HepG2 (cell line): ENCODE data around the gene R3HDM1. TPM values are rescaled to one million over a fixed set of nuclear protein-coding genes. Genes with fewer than 3 reads are reported as not detected.

Experiments used
- ARID4A ChIP-seq: sonication (generic); formaldehyde crosslinking; IDR thresholded peaks from 2 replicates; pipeline ENCODE4 v1.5.0; 2020; ENCODE audit warnings: mild to moderate bottlenecking, missing genetic modification reagents, borderline replicate concordance
- CEBPZ ChIP-seq: IDR thresholded peaks from 2 replicates; pipeline ENCODE4 v1.6.1; 2012; ENCODE audit warnings: low read length, improper control_type of control experiment
- CENPX ChIP-seq: sonication (generic); formaldehyde crosslinking; IDR thresholded peaks from 2 replicates; pipeline ENCODE4 v1.9.0; 2021; ENCODE audit warnings: mild to moderate bottlenecking, missing genetic modification reagents, moderate library complexity
- EEA1 ChIP-seq: sonication (generic); formaldehyde crosslinking; IDR thresholded peaks from 2 replicates; pipeline ENCODE4 v1.5.1; 2020; ENCODE audit warnings: mild to moderate bottlenecking, missing genetic modification reagents, borderline replicate concordance
- IKZF1 ChIP-seq: fragments of 450-650 bp; IDR thresholded peaks from 2 replicates; pipeline ENCODE4 v1.7.1; 2016
- KIAA2018 ChIP-seq: sonication (generic); formaldehyde crosslinking; IDR thresholded peaks from 2 replicates; pipeline ENCODE4 v1.5.0; 2020; ENCODE audit warnings: mild to moderate bottlenecking, missing genetic modification reagents, borderline replicate concordance
- NBN ChIP-seq: fragments of 450-650 bp; conservative IDR thresholded peaks from 2 replicates; pipeline ENCODE4 v1.6.1; 2017
- PHF21A ChIP-seq: sonication (generic); formaldehyde crosslinking; IDR thresholded peaks from 2 replicates; pipeline ENCODE4 v1.5.0; 2020; ENCODE audit warnings: mild to moderate bottlenecking, missing genetic modification reagents
- REPIN1 ChIP-seq: sonication (generic); formaldehyde crosslinking; IDR thresholded peaks from 2 replicates; pipeline ENCODE4 v1.8.0; 2022; ENCODE audit warnings: missing genetic modification reagents, low read depth, mild to moderate bottlenecking, borderline replicate concordance
- SIX1 ChIP-seq: sonication (generic); formaldehyde crosslinking; IDR thresholded peaks from 2 replicates; pipeline ENCODE4 v1.4.0; 2020; ENCODE audit warnings: missing genetic modification reagents, borderline replicate concordance
- SMYD3 ChIP-seq: sonication (generic); formaldehyde crosslinking; IDR thresholded peaks from 2 replicates; pipeline ENCODE4 v1.8.1; 2023; ENCODE audit warnings: mild to moderate bottlenecking, missing genetic modification reagents
- SP5 ChIP-seq: IDR thresholded peaks from 2 replicates; pipeline ENCODE4 v1.6.1; 2016; ENCODE audit warnings: low read depth, borderline replicate concordance
- ZMYM3 ChIP-seq: sonication (generic); formaldehyde crosslinking; IDR thresholded peaks from 2 replicates; pipeline ENCODE4 v1.5.1; 2020; ENCODE audit warnings: mild to moderate bottlenecking, missing genetic modification reagents
- ZNF263 ChIP-seq: sonication (generic); formaldehyde crosslinking; IDR thresholded peaks from 2 replicates; pipeline ENCODE4 v1.4.0; 2020; ENCODE audit warnings: missing genetic modification reagents
- polyA plus RNA-seq, 8 experiments: library from polyadenylated mRNA; depleted of rRNA in 3 of 8; stranded (reverse) in 7 of 8; unstranded in 1 of 8; fragments of >200 nt; fragmentation: Illumina TruSeq in 4 of 8; extraction: Trizol in 4 of 8; gene quantifications; 2 replicates each; pipeline versions ENCODE4 v1.2.1 to v1.2.3, GENCODE V29; 2011 to 2016; ENCODE audit warnings: low read depth in 4 of 8, missing spikeins in 1 of 8, mixed read lengths in 1 of 8; ENCODE audit not compliant: insufficient read depth in 1 of 8
- total RNA-seq, 5 experiments: library from RNA; depleted of rRNA; stranded (reverse); fragments of >200 nt; fragmentation: Illumina TruSeq; extraction: Trizol; gene quantifications; 2 replicates each; pipeline ENCODE4 v1.2.3, GENCODE V29; 2016; ENCODE audit warnings: low read depth in 1 of 5

Gene R3HDM1
- total and polyA plus RNA-seq, 2 of the 13 experiments (the other 11 are each of a cell fraction or from before 2014, with no cell fraction given) = 15.7 to 54.3 TPM

- TF ChIP-seq ARID4A (CRISPR knock-in tag) (no peak), ZMYM3 (CRISPR knock-in tag) (no peak), KIAA2018 (CRISPR knock-in tag) (no peak), EEA1 (CRISPR knock-in tag) (no peak), CENPX (no peak), NBN (no peak), ZNF263 (CRISPR knock-in tag) (no peak), SP5 (CRISPR knock-in tag) (no peak), CEBPZ (no peak), PHF21A (no peak), REPIN1 (CRISPR knock-in tag) (no peak), IKZF1 (no peak), SIX1 (CRISPR knock-in tag) (no peak), SMYD3 (no peak)
Measured at GRCh38 chr2:135650721-135651120, 119.4 kb downstream of the R3HDM1 start (continued).
